ENCODE results near the gene IGF2BP2.

- TF ChIP-seq CTCF (IDR thresholded peaks at IDR 0.05; ENCODE audit: low read depth, low read length) (no peak), EZH2phosphoT487 (IDR thresholded peaks at IDR 0.05; ENCODE audit: low read depth) (no peak)
Measured at GRCh38 chr3:185779461-185779860, 45.4 kb downstream of the IGF2BP2 start.

All from OCI-LY3 (cell line).